ENCODE measurements around the gene EAF1. TPM values are rescaled to one million over a fixed set of nuclear protein-coding genes. Genes with fewer than 3 reads are reported as not detected.

Gene EAF1
- total and polyA plus RNA-seq, 2 of the 8 experiments (the other 6 are each of a cell fraction or from before 2014, with no cell fraction given): 13.9 to 26.8 TPM

DNA sequence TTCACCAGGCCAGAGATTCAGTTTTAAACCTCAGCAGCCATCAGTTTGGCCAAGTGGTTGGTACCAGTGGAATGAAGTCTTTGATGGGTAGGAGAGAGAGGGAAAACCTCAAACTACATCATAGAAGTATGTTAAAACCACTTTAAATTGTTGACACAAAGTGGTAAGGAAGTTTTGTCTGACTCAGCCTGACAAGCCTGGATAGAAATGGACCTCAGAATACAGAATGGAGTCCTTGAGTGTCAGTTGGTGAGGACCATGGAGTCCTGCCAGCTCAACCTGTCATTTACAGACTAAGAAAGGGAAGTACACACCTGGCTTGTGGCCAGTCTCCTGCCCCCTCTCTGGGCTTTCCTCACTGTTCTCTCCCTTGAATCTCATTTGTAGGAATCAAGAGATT, 12.1 kb downstream of the EAF1 start:
- no peak for FAIRE-seq
- H2AK5ac ChIP-seq (ENCODE audit: low read depth, low read length): no peak overlapping the region
- H3K56ac ChIP-seq (replicated peaks; ENCODE audit: insufficient read length, low read depth, low read length): no peak overlapping the region
- H3K79me1 ChIP-seq (ENCODE audit: low read depth, low read length): no peaks in the 10 kb centered on the region
- H3K9ac ChIP-seq (replicated peaks in 1 of 4; ENCODE audit: extremely low read depth in 1 of 4, low read depth in 3 of 4, low read length in 3 of 4): no peak overlapping the region
- H2BK5ac ChIP-seq (ENCODE audit: low read depth, low read length): no peak overlapping the region
- no peak overlapping the region for H3K18ac ChIP-seq (ENCODE audit: extremely low read depth, low read length)
- H4K8ac ChIP-seq (ENCODE audit: extremely low read depth, insufficient read depth, low read length): no peak overlapping the region
- H4K5ac ChIP-seq (ENCODE audit: insufficient read length, low read depth, low read length): no peak overlapping the region
- H3K23me2 ChIP-seq (ENCODE audit: low read depth, low read length): no peaks in the 10 kb centered on the region
- no peak overlapping the region for H3K27ac ChIP-seq (ENCODE audit: low read depth, low read length)
- DNase-seq (ENCODE audit: low read depth in 1 of 2, low spot score in 2 of 2): no peak
- H4K20me1 ChIP-seq (replicated peaks in 1 of 2; ENCODE audit: control insufficient read depth in 1 of 2, insufficient read depth in 2 of 2, low read length in 2 of 2): peaks cover 0 to 2% of the 10 kb centered on the region in 2 experiments
- no peak overlapping the region for H2AFZ ChIP-seq (ENCODE audit: low read length)
- no peaks in the 10 kb centered on the region for H3K4me1 ChIP-seq (replicated peaks in 1 of 4; ENCODE audit: control insufficient read depth in 3 of 4, insufficient read depth in 4 of 4, low read length in 3 of 4)
- no peak overlapping the region for H3K4me3 ChIP-seq (ENCODE audit: extremely low read depth in 1 of 4, insufficient read depth in 2 of 4, low read depth in 3 of 4, low read length in 4 of 4)
- TF ChIP-seq CBX5 (IDR thresholded peaks at IDR 0.05; ENCODE audit: low read depth, low read length) (no peak), RXRA (IDR thresholded peaks at IDR 0.05; ENCODE audit: insufficient read depth, low read depth, low read length) (no peak)
- TF ChIP-seq, protein P1, sequence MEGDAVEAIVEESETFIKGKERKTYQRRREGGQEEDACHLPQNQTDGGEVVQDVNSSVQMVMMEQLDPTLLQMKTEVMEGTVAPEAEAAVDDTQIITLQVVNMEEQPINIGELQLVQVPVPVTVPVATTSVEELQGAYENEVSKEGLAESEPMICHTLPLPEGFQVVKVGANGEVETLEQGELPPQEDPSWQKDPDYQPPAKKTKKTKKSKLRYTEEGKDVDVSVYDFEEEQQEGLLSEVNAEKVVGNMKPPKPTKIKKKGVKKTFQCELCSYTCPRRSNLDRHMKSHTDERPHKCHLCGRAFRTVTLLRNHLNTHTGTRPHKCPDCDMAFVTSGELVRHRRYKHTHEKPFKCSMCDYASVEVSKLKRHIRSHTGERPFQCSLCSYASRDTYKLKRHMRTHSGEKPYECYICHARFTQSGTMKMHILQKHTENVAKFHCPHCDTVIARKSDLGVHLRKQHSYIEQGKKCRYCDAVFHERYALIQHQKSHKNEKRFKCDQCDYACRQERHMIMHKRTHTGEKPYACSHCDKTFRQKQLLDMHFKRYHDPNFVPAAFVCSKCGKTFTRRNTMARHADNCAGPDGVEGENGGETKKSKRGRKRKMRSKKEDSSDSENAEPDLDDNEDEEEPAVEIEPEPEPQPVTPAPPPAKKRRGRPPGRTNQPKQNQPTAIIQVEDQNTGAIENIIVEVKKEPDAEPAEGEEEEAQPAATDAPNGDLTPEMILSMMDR (IDR thresholded peaks at IDR 0.05; ENCODE audit: control extremely low read depth in 1 of 3, insufficient read depth in 1 of 3, low read depth in 1 of 3, low read length in 3 of 3): no peak
- H2BK15ac ChIP-seq (ENCODE audit: low read length): no peak overlapping the region
- no peaks in the 10 kb centered on the region for H3K9me3 ChIP-seq (ENCODE audit: insufficient read depth in 2 of 2, low read depth in 1 of 2, low read length in 1 of 2)
- peaks cover 16 to 70% (median 55%) of the 10 kb centered on the region in 4 experiments for H3K36me3 ChIP-seq (ENCODE audit: control insufficient read depth in 2 of 4, insufficient read depth in 4 of 4, low read length in 3 of 4)
- ChIA-PET POLR2A (ENCODE audit: partially characterized antibody) (interaction anchor here (0.9 kb wide), 1 partner anchor 14 kb away, joined by 3 read pairs; no protein-coding TSS in a partner anchor), CTCF (ENCODE audit: partially characterized antibody) (no interaction called here)
- no peaks in the 10 kb centered on the region for H3K27me3 ChIP-seq (replicated peaks in 1 of 4; ENCODE audit: control insufficient read depth in 3 of 4, extremely low read depth in 1 of 4, insufficient read depth in 3 of 4, low read length in 3 of 4)
- H3K4me2 ChIP-seq (ENCODE audit: insufficient read depth in 1 of 2, low read depth in 2 of 2, low read length in 2 of 2): no peak overlapping the region
- H2BK20ac ChIP-seq (ENCODE audit: low read length): no peak overlapping the region
- H3K14ac ChIP-seq (ENCODE audit: insufficient read length): no peak overlapping the region
- no peak overlapping the region for H3K23ac ChIP-seq (ENCODE audit: insufficient read length)
- no peak overlapping the region for H3K4ac ChIP-seq (replicated peaks; ENCODE audit: insufficient read length, low read depth, low read length)
- no peak overlapping the region for H2BK12ac ChIP-seq (ENCODE audit: low read depth, low read length)
- no peak overlapping the region for H4K91ac ChIP-seq (replicated peaks; ENCODE audit: insufficient read length, low read length)
- H3K79me2 ChIP-seq (ENCODE audit: control insufficient read depth in 1 of 2, insufficient read depth in 2 of 2, low read length in 2 of 2): no peaks in the 10 kb centered on the region; a peak in 1 of 4 replicates
- no peak overlapping the region for H2BK120ac ChIP-seq (replicated peaks; ENCODE audit: low read depth, low read length)

Data from H1 (cell line).